Gastroesophageal sphincter (tissue), 4 donors: ENCODE data around the gene MED17. TPM values are rescaled to one million over a fixed set of nuclear protein-coding genes. Genes with fewer than 3 reads are reported as not detected.

Experiments used
- ATAC-seq: fragments of 150-250 bp; one replicate; pipeline ENCODE4 v1.9.1; 2016; ENCODE audit warnings: mild to moderate bottlenecking, moderate library complexity
- H3K27ac ChIP-seq, 4 donors: fragments of 200-600 bp; sonication (generic) in 3 of 4; 1 replicate in 3 of 4; 2 replicates in 1 of 4; pipeline ENCODE4 v1.5.1; 2016 to 2019
- H3K27me3 ChIP-seq: fragments of 200-600 bp; sonication (generic); one replicate; pipeline ENCODE4 v1.5.1; 2019
- H3K36me3 ChIP-seq, 2 donors: fragments of 200-600 bp; sonication (generic); one replicate each; pipeline ENCODE4 v1.5.1; 2019; ENCODE audit warnings: control low read depth in 1 of 2
- H3K4me1 ChIP-seq, 3 donors: fragments of 200-600 bp; sonication (generic); 1 replicate in 2 of 3; 2 replicates in 1 of 3; pipeline ENCODE4 v1.5.1; 2016 to 2019; ENCODE audit warnings: control low read depth in 2 of 3
- H3K4me3 ChIP-seq, 2 donors: fragments of 200-600 bp; sonication (generic); one replicate each; pipeline ENCODE4 v1.5.1; 2019; ENCODE audit warnings: mild to moderate bottlenecking in 1 of 2, moderate library complexity in 1 of 2
- H3K9me3 ChIP-seq, 3 donors: fragments of 200-600 bp; sonication (generic); one replicate each; pipeline ENCODE4 v1.5.1; 2017 to 2019; ENCODE audit warnings: control low read depth in 2 of 3
- EP300 ChIP-seq: sonication (generic); formaldehyde crosslinking; IDR thresholded peaks from one replicate; pipeline ENCODE4 v1.6.1; 2017; ENCODE audit warnings: antibody characterized with exemption, mild to moderate bottlenecking
- POLR2A ChIP-seq, 2 donors: fragments of 450-650 bp; IDR thresholded peaks; one replicate each; pipeline ENCODE4 v1.6.1; 2017; ENCODE audit warnings: antibody characterized with exemption in 2 of 2, mild to moderate bottlenecking in 2 of 2, moderate library complexity in 1 of 2
- POLR2AphosphoS5 ChIP-seq: sonication (generic); formaldehyde crosslinking; IDR thresholded peaks from one replicate; pipeline ENCODE4 v1.6.1; 2017; ENCODE audit warnings: antibody characterized with exemption
- WGBS, 2 donors: methylation state at CpG; one replicate each; pipeline ENCODE4 v1.1.5; 2018; ENCODE audit warnings: low coverage in 1 of 2; 5-methylcytosine and 5-hydroxymethylcytosine counted together
- total RNA-seq, 4 donors: library from RNA; depleted of rRNA; stranded (reverse); fragments of >200 nt; gene quantifications; one replicate each; pipeline ENCODE4 v1.1.0, GENCODE V29; 2016
- TF ChIP-seq, protein P1 (sequence below), 4 experiments: fragments of 200-600 bp in 2 of 4; fragments of 450-650 bp in 2 of 4; sonication (generic) in 1 of 4; IDR thresholded peaks; one replicate each; pipeline ENCODE4 v1.5.1; 2017 to 2019; ENCODE audit warnings: antibody characterized with exemption in 4 of 4, mild to moderate bottlenecking in 2 of 4, moderate library complexity in 2 of 4

The MED17 gene, protein sequence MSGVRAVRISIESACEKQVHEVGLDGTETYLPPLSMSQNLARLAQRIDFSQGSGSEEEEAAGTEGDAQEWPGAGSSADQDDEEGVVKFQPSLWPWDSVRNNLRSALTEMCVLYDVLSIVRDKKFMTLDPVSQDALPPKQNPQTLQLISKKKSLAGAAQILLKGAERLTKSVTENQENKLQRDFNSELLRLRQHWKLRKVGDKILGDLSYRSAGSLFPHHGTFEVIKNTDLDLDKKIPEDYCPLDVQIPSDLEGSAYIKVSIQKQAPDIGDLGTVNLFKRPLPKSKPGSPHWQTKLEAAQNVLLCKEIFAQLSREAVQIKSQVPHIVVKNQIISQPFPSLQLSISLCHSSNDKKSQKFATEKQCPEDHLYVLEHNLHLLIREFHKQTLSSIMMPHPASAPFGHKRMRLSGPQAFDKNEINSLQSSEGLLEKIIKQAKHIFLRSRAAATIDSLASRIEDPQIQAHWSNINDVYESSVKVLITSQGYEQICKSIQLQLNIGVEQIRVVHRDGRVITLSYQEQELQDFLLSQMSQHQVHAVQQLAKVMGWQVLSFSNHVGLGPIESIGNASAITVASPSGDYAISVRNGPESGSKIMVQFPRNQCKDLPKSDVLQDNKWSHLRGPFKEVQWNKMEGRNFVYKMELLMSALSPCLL
- total RNA-seq, result 10 to 100 TPM; 27.1 to 29.7 (median 28.2) TPM

DNA sequence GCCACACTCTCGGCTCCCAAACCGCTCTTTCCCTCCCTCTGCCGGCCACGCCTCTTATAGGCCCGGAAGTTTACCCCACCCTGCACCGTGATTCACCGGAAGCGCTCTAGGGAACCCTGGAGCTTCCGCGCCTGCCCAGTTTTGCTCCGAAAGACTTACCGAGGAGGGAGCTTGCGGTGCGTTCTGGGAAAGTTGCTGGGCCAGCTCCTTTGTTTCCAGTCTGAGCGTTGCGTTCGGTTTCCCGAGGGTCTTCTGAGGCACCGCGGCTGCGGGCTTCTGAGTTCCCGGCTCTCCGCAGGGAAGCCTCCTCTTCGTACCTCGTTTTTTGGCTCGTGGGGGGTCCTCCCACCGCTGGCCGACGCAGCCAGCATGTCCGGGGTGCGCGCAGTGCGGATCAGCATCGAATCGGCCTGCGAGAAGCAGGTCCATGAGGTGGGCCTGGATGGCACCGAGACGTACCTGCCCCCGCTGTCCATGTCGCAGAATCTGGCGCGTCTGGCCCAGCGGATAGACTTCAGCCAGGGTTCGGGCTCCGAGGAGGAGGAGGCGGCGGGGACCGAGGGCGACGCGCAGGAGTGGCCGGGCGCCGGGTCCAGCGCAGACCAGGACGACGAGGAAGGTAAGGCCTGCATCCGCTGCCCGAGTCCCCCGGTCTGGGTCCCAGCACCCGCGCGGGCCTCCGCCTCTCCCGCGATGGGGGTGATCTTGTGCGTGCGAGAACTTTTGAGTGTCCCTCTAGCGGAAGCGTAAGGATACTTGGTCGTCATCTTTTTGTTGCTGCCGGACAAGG lies at the start of gene MED17:
Gene MED17 (plus strand): TSS at position 138 of the 790 bp plus-strand sequence. CDS start 232 bp downstream, at position 370.
- peak within 1 kb of the TSS; percentile 62 to 93 for H3K4me3 ChIP-seq
- no peak for TF ChIP-seq EP300
- peak; percentile 93 for TF ChIP-seq POLR2AphosphoS5
- peak; percentile 66 to 70 for TF ChIP-seq POLR2A (IDR thresholded peaks at IDR 0.05)
- TF ChIP-seq, protein P1, sequence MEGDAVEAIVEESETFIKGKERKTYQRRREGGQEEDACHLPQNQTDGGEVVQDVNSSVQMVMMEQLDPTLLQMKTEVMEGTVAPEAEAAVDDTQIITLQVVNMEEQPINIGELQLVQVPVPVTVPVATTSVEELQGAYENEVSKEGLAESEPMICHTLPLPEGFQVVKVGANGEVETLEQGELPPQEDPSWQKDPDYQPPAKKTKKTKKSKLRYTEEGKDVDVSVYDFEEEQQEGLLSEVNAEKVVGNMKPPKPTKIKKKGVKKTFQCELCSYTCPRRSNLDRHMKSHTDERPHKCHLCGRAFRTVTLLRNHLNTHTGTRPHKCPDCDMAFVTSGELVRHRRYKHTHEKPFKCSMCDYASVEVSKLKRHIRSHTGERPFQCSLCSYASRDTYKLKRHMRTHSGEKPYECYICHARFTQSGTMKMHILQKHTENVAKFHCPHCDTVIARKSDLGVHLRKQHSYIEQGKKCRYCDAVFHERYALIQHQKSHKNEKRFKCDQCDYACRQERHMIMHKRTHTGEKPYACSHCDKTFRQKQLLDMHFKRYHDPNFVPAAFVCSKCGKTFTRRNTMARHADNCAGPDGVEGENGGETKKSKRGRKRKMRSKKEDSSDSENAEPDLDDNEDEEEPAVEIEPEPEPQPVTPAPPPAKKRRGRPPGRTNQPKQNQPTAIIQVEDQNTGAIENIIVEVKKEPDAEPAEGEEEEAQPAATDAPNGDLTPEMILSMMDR (IDR thresholded peaks at IDR 0.05), result peak; percentile 33 to 61 (median 50)
- H3K27ac ChIP-seq, result peak within 1 kb of the TSS; percentile 93 to 97 (median 95)
- H3K36me3 ChIP-seq, result peaks cover 0 to 16% of the 10 kb centered on the region in 2 donors
- peak; percentile 99 for ATAC-seq
- H3K9me3 ChIP-seq, result no peaks in the 10 kb centered on the region
- 0% methylated on average over 19 to 31 of the region's 72 CpGs for WGBS, 2 donors
- H3K4me1 ChIP-seq, result peaks cover 9 to 50% (median 13%) of the 10 kb centered on the region in 3 donors
- no peaks in the 10 kb centered on the region for H3K27me3 ChIP-seq

DNA sequence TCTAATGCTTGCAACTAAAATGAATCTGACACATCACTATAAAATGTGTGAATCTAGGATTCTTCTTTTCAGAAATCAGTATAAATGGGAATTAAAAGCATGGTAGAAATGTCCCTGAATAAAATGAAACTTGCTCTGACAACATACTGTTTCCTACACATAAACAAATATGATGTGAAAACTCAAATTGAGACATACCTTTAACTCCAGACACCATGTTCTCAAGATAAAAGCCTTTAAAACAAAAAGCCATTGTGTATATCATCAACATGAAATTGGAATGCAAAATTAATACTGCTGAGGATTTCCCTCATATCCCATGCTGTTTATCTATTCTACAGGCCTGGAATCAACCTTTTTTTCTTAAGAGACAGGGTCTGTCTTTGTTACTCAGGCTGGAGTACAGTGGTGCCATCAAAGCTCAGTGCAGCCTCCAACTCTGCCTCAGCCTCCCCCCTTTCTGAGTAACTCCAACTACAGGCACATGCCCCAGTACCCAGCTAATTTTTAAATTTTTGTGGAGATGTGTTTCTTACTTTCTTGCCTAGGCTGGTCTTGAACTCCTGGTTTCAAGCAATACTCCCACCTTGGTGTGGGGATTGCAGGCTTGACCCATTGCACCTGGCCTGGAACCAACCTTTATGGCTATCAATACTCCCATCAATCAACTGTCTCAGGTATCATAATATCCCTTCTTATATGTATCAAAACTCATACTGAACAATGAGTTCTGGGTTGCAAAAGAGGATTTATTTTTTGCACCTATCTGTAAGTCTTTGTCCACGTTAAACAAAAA lies 49.5 kb upstream of the MED17 start:
- Histone ChIP-seq H3K4me3 (no peak overlapping the region), H3K36me3 (peaks cover 12 to 92% of the 10 kb centered on the region in 2 donors), H3K27me3 (no peaks in the 10 kb centered on the region), H3K9me3 (no peaks in the 10 kb centered on the region), H3K27ac (no peak overlapping the region), H3K4me1 (peaks cover 19 to 31% (median 20%) of the 10 kb centered on the region in 3 donors)
- ATAC-seq, result no peak
- TF ChIP-seq EP300, result no peak
- TF ChIP-seq, protein P1 (IDR thresholded peaks at IDR 0.05), result no peak
- no peak for TF ChIP-seq POLR2A (IDR thresholded peaks at IDR 0.05)
- TF ChIP-seq POLR2AphosphoS5, result no peak
- 38 to 100% methylated on average over 1 of the region's 1 CpG for WGBS, 2 donors

DNA sequence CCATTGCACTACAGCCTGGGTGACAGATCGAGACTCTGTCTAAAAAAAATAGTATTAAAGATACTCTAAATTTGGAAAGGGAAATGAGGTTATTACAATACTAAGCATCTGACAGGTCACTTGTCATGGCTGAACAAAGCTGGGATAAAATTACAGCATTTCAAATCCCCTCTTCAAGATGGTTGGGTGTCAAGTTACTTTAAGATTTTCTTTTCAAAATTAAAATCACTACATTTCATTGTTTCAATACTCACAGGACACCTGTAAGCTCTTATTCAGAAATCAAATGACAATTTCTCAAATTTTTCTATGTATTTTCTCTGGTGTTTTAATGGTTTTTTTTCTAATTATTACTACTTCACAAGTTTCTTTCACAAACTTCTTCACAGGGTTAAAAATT lies 48.5 kb upstream of the MED17 start:
- WGBS, 2 donors, result 92 to 100% methylated on average over 1 of the region's 1 CpG
- TF ChIP-seq POLR2AphosphoS5 (no peak), POLR2A (IDR thresholded peaks at IDR 0.05) (no peak), EP300 (no peak)
- TF ChIP-seq, protein P1 (IDR thresholded peaks at IDR 0.05), result no peak
- no peaks in the 10 kb centered on the region for H3K9me3 ChIP-seq
- H3K4me1 ChIP-seq, result peaks cover 19 to 37% (median 20%) of the 10 kb centered on the region in 3 donors
- no peak overlapping the region for H3K27ac ChIP-seq
- H3K36me3 ChIP-seq, result peaks cover 12 to 82% of the 10 kb centered on the region in 2 donors
- H3K4me3 ChIP-seq, result no peak overlapping the region
- no peaks in the 10 kb centered on the region for H3K27me3 ChIP-seq
- ATAC-seq, result no peak

DNA sequence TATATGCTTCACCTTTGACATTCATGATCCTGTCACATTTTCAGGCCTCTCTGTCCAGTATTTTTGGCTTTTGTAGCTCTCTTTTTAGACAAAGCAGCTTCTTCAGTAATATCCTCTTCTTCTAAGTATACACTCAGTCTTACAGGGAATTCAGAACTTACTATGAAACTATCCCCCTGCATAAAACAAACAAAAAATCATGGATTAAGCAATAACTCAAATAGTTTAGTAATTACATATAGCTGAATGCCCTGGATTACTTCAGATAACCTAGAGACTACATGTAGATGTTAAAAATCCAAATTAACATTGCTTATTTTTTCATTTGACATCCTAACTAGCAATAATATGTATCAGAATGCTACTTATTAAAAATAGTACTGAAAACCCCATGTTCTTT lies 48.0 kb upstream of the MED17 start:
- TF ChIP-seq POLR2A (IDR thresholded peaks at IDR 0.05) (no peak), EP300 (no peak), POLR2AphosphoS5 (no peak)
- TF ChIP-seq, protein P1 (IDR thresholded peaks at IDR 0.05), result no peak
- Histone ChIP-seq H3K4me3 (no peak overlapping the region), H3K27ac (no peak overlapping the region), H3K27me3 (no peaks in the 10 kb centered on the region), H3K9me3 (no peaks in the 10 kb centered on the region), H3K36me3 (peaks cover 7 to 77% of the 10 kb centered on the region in 2 donors), H3K4me1 (peaks cover 19 to 37% (median 20%) of the 10 kb centered on the region in 3 donors)
- no peak for ATAC-seq
